ENCODE measurements around the gene TMEM161A.
"Not testable (repeated sequence)": the region's sequence is repeated elsewhere in the genome, so short reads cannot be mapped to it uniquely, and the experiment has no call there.

The TMEM161A gene

GRCh38 chr19:19154768-19155494 is 16.7 kb upstream of the TMEM161A start:
- DNase-seq = no peak

- DNase-seq = no peak
These were observed 14.5 kb upstream of the TMEM161A start for GRCh38 chr19:19152668-19153384.

- no peak for DNase-seq
These were observed 13.1 kb upstream of the TMEM161A start for GRCh38 chr19:19151418-19151817.

- DNase-seq = no peak
These were observed 11.2 kb upstream of the TMEM161A start for GRCh38 chr19:19149435-19149834.

- not testable (repeated sequence) for DNase-seq
These were observed 10.2 kb upstream of the TMEM161A start for GRCh38 chr19:19148504-19148903.

- DNase-seq = no peak
These were observed 9.1 kb upstream of the TMEM161A start for GRCh38 chr19:19147344-19147743.

- DNase-seq = no peak
These were observed 8.6 kb upstream of the TMEM161A start for GRCh38 chr19:19146865-19147264.

- DNase-seq = peak; percentile 84
These were observed 7.7 kb upstream of the TMEM161A start for GRCh38 chr19:19145684-19146608.

GRCh38 chr19:19145281-19145680 is 7.0 kb upstream of the TMEM161A start:
- no peak for DNase-seq

- no peak for DNase-seq
These were observed 4.1 kb upstream of the TMEM161A start for GRCh38 chr19:19142347-19142746.

GRCh38 chr19:19140476-19140875 is 2.2 kb upstream of the TMEM161A start:
- DNase-seq = no peak

GRCh38 chr19:19139876-19140229 is 1.6 kb upstream of the TMEM161A start:
- no peak for DNase-seq

- DNase-seq = peak; percentile 58
These were observed 646 bp downstream of the TMEM161A start for GRCh38 chr19:19137556-19138108.

GRCh38 chr19:19135713-19136112 is 2.6 kb downstream of the TMEM161A start:
- not testable (repeated sequence) for DNase-seq

GRCh38 chr19:19134687-19135158 is 3.6 kb downstream of the TMEM161A start:
- DNase-seq = peak; percentile 67

- no peak for DNase-seq
These were observed 4.3 kb downstream of the TMEM161A start for GRCh38 chr19:19133985-19134384.

GRCh38 chr19:19132912-19133311 is 5.4 kb downstream of the TMEM161A start:
- no peak for DNase-seq

GRCh38 chr19:19131989-19132388 is 6.3 kb downstream of the TMEM161A start:
- DNase-seq = no peak

- no peak for DNase-seq
These were observed 12.2 kb downstream of the TMEM161A start for GRCh38 chr19:19126102-19126501.

- DNase-seq = no peak
These were observed 14.9 kb downstream of the TMEM161A start for GRCh38 chr19:19123386-19123785.

GRCh38 chr19:19122902-19123301 is 15.4 kb downstream of the TMEM161A start:
- no peak for DNase-seq

- no peak for DNase-seq
These were observed 16.9 kb downstream of the TMEM161A start for GRCh38 chr19:19121371-19121770.
